Renal pelvis (tissue), 4 donors: Measurements from ENCODE around the gene SSH2. TPM values are rescaled to one million over a fixed set of nuclear protein-coding genes. Genes with fewer than 3 reads are reported as not detected.

ENCODE experiments used
- DNase-seq: peaks from one replicate; pipeline ENCODE4 v3.0.0-alpha.2; 2013
- polyA plus RNA-seq, 3 donors: library from polyadenylated mRNA; unstranded; fragments of 120-200 nt; gene quantifications; one replicate each; pipeline ENCODE4 v1.2.1, GENCODE V29; 2013; ENCODE audit not compliant: insufficient read length in 3 of 3

The SSH2 gene
- polyA plus RNA-seq, 3 donors = 16.2 to 19.8 (median 18.7) TPM

DNA sequence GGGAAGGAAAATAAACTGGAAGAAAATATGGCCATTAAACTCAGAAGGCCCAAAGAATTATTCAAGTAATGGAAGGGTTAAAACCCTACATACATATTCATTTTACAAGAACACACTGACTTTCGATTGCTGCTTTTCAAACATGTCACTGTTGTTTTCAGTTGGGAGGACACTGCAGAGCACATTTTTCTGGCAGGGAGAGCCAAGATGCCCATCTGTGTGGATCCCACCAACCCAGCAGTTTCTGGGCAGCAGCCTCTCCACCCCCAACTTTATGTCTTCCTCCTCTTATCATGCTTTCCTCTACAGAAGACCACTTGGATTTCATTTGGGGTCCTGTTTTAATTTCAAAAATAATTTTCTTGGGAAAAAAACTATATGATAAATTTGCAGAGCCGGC lies 300.2 kb downstream of the SSH2 start:
- no peak for DNase-seq

- DNase-seq = no peak
These were observed 301.4 kb downstream of the SSH2 start for GRCh38 chr17:29628644-29629043.

DNA sequence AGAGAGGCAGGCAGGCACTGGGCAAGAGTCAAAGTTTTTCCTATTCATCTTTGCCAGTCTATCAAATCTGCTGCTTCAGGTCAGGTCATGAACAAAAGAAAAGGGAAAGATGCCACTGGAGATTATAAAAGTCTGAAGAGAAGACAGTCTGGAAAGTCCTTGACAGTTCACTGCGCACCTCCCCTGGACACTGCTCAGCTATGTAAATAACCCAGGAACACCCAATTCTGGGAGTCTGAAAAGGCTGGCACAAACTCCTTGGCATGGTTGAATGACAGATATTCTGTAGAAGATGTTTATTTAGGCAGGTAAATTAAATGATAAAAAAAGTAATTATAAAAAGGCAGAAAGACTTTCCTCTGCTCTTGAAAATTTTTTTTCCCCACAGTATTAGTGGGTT lies 302.1 kb downstream of the SSH2 start:
- DNase-seq = no peak

DNA sequence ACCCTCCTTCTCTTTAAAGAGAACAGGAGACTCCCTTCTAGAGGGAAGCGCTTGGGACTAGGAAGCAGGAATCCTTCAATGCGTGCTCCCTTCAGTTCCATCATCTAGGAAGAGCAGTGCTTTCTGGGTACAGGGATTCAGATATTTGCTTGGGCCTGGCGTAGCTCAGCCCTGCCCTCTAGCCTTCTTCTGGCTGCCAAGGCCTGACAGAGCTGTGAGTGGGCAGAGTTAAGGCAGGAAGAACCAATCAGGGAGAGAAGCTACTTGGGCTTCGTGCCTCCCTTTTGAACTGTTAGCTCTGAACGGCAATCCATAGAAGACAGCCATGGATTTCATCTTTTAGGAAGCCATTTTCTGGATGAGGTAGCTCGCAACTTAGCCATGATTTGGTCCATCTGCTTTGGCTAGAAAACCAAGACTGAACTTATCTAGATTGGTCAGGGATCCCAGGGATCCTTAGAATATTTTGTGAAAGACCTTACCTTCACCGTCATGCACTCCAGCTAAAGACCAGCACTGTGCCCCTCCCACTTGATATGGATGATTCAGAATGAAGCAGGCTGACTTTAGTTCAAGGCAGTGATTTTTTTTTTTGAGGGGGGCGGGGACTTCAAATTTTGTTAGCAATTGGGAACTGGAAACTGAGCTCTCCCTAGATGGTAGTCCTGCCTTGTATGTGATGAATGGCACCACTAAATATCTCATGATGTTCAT lies 304.8 kb downstream of the SSH2 start:
- DNase-seq = no peak

DNA sequence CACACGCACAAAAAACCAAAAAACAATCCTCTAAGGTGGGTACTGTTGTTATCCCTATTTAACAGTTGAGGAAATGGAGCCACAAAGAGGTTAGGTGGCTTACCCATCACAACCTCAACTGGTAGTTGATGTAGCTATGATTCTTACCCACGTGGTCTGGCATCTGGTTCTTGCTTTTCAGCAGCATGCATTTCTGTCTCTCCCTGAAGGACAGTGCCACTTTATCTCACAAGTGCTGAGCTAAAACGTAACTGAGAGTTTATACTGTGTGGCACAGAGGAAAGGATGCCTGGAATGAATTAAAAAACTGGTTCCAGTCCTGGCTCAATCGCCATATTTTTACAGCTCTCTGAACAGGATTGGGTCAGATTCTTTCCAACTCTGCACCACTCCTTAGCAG lies 305.4 kb downstream of the SSH2 start:
- no peak for DNase-seq

- DNase-seq = no peak
These were observed 306.8 kb downstream of the SSH2 start for GRCh38 chr17:29623283-29623647.

- no peak for DNase-seq
These were observed 307.4 kb downstream of the SSH2 start, which contains the start of gene CORO6 for GRCh38 chr17:29622337-29623282. CORO6 (minus strand) TSS chr17:29622912; CDS start chr17:29621421, 1,491 bp downstream.

DNA sequence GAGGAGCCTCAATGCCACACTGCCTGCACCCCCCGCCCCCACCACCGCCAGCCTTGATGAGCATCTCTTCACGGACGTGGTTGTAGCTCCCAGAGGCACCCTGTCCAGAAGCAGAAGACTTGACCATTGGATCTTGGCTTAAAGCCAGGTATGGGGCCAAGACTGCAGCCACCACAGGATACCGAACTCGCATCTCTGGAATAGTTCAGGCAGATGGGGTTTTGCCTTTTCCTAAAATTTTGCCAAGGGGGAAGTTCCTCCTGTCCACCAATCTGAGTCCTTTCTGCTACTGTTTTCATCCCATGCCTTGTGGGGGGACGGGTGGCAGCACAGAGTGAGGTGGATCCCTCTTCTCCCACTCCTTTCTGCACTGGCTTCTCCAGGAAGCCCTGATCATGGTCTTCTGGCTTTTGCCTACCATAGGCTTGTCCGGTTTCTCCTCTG lies 308.3 kb downstream of the SSH2 start:
- DNase-seq = no peak

DNA sequence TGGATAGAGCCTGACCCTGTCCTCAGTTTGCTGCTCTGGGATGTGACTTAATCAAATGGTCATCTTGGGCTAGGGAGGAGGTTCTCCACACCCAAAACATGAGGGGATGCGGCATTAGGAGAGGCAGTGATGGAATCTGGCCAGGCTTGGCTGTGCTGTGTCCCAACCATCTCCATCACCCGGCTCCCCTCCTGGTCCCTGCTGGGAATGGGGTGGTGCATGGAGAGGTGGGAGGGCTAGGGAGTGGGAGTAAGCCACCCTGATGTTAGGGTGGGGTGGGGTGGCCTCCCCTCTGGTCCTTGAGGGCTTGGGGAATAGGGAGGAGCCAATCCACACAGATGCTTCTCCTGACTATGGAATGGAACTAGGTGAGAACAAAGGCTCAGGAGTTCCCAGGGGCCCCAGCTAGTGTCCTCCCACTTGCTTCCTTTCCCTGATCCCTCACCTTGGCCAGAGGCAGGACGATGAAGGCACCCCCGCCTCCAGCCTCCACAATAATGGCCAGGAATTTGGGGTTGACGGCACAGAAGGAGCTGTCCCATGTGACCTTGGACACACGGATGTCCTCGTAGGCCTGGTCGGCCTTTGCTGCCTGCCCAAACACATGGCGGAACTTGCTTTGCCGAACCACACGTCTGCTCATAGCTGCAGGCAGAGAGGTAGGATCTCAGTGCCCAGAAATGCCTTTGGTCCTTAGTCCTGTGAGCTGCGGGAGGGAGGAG lies 309.1 kb downstream of the SSH2 start:
- DNase-seq = no peak

DNA sequence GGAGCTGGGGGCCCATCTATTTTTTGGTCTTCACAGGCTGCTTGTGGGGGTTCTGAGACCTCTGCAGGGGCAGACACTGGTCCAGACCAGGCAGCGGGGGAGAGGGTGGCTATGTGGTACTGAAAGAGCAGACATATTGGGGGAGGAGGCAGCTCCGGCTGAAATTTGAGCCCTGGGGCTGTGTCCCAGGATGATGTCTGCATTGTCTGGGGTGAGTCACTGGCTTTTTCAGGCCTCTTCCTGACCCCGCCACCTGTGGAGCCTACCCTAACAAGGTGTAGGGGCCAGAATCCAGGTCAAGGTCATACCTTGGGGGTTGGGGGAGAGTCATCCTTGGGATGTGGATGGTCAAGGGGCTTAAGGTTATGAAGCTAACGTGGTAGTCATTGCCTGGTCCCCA lies 309.8 kb downstream of the SSH2 start:
- no peak for DNase-seq

- DNase-seq = no peak
These were observed 310.8 kb downstream of the SSH2 start for GRCh38 chr17:29619251-29619650.

- DNase-seq = no peak
These were observed 311.6 kb downstream of the SSH2 start for GRCh38 chr17:29618272-29619065.

DNA sequence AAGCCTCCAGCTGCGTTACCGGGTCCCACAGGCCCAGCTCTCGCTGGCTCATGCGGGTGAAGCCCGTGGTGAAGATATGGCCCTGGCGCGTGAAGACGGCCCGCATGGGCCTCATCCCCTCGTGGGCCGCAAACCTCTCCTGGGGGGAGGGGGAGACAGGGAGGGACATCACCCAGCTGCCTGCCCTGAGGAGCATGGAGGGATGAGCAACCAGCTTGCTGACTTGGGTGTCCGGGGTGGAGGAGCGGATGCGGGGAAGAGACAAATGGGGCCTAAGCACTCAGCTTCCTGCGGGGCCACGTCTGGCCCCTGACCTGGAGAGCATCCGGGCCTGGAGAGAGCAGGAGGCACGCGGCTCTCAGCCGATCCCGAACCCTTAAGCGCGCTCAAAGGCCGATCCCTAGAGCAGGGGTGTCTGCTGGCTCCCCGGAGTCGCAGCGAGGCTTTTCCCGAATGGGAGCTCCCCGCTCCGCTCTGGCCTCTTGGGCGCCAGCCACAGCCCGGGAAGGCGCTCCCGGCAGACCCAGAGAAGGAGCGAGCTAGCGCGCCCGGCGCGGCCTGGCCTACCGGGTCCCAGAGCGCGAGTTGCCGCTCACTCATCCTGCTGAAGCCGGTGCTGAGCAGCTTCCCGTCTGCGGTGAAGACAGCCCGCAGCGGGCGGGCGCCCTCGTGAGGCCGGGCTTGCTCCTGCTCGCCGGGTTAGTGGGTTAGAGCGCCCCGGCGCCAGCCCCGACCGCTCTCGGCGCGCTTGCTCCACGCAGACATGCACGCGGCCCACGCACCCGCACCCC lies 312.4 kb downstream of the SSH2 start:
- no peak for DNase-seq

DNA sequence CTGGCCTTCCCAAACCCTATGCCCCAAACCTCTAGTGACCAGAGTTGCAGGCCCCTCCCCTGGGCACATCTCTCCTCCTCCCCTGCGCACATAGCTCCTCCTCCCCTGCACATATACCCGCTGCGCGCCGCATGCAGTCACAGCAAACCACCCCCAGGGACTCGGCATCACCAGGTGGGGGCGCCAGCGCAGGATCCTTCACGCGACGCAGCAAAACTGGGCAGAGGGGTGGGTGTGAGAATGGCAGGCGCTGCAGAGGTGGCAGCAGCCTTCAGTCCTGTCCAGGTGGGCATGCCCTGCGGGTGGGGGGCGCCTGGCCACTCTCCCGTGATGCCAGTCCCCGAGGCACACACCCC lies 312.9 kb downstream of the SSH2 start:
- DNase-seq = peak; percentile 75

DNA sequence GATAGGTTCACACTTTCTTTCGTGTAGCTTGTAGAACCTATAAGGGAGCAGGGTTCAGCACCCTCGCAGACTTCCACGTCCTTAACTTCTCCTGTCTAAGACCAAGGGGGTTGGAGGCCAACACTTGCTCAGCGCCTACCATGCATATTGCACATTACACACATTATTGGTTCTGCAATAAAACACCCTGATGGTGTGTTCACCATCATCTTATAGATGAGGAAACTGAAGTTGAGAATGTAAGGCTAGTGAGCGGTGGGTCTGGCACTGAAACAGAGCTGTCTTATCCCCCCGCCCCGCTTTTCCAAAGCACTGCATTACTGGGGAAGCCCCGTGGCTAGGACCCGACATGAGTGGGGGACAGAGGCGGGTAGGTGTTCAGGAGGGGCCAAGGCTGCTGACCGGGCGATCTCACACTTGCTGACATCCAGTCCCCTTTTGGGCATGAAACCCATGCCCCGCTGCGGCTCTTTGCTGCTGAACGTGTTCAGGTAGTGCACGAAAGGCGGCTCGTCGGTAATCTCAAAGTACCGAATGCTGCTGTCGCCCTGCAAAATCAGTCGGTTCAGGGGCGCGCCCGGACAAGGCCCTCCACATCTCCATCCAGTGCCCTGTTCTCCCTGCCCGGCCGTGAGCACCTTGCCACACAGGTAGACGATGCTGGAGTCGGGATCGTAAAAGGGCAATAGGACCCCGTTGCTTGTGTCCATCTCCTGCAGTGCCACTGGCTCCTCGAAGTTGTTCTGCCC lies 313.6 kb downstream of the SSH2 start:
- no peak for DNase-seq

DNA sequence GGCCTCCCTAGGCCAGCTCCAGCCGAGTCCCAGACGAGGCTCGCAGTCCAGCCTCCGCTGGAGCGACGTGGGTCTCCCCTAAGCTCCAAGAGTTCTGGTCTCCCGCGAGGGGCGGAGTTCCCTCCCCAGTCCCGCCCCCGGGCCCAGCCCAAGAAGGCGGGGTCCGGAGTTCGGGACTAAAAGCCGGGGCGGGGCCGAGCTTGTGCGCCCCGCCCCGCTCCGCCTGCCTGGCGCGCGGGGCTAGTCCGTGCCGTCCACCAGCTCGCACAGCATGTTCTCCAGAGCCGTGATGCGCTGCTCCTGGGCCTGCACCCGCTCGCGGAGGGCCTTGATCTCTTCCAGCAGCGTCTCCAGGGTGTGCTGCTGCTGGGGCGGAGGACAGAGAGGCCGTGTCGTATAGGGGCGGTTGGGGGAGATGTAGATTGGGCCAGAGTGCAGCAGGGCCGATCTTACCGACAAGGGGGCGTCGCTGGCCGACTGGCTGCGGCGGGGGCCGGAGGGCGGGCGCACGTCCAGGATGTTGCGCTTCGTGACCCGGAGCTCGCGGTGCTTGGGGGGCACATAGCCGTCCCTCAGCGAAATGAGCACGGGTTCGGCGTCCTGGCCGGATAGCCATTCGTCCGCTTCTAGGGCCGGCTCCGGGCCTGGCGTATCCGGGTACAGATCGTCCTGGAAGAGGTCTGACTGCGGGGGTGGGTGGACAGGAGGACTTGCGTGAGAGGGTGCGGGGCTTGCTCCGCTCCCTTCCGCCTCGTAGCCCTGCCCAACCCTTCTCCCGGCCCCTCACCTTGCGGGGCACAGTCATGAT lies 314.3 kb downstream of the SSH2 start:
- DNase-seq = peak; percentile 77

GRCh38 chr17:29615048-29615385 lies 315.0 kb downstream of the SSH2 start:
- no peak for DNase-seq

DNA sequence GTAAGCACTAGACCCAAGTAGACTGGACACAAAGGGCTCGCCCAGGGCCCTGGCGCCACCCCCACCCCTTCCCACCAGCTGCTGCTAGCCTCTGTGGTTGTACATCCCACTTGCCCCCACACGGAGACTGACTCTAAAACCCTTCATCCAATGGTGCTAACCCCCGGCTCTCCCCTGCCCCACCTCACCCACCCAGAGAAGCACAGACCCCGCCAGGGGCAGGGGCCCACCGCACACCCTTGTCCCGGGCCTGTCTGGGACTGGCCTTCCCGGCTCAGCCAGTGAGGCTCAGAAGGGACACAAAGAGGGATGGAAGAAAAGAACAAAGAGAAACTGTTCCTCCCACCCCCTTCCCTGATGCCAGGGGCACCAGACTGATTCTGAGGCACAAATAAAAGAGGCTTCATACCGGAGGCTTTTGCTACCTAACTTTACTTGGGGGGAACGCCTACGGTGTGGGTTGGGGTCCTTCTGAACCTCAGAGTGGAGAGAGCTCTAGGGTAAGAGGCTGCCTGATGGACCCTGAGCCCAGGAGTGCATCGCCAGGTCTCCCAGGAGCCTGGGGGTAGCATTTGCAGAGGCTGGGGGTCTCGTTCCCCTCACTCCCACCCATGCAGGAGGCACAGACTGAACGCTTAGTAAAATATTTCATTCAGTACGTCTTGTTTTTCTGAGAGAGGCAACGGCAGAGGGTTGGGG lies 315.5 kb downstream of the SSH2 start:
- no peak for DNase-seq

GRCh38 chr17:29613856-29614255 lies 316.2 kb downstream of the SSH2 start:
- no peak for DNase-seq
